Right ventricle myocardium superior (tissue), 1 donor: ENCODE results near the gene TTC36. TPM values are rescaled to one million over a fixed set of nuclear protein-coding genes. Genes with fewer than 3 reads are reported as not detected.
"Not testable (repeated sequence)": the region's sequence is repeated elsewhere in the genome, so short reads cannot be mapped to it uniquely, and the experiment has no call there.

ENCODE experiments used
- ATAC-seq: fragments of 200-7000 bp; cut with Tn5 transposase; one replicate; pipeline ENCODE4 v1.9.1; 2020; ENCODE audit warnings: mild to moderate bottlenecking; ENCODE audit not compliant: poor library complexity
- DNase-seq: peaks from one replicate; pipeline ENCODE4 v3.0.0-alpha.2; 2020
- intact Hi-C: fragments of 100-400 bp; cut with DNase I; formaldehyde crosslinking; loops from one replicate; pipeline ENCODE4 v1.11.2; 2022
- total RNA-seq: library from RNA; stranded (reverse); fragmentation: NEBNext Ultra II Directional; extraction: Animal tissue kit (Norgen Biotek cat#: 25700); gene quantifications from one replicate; pipeline ENCODE4 v1.2.1, GENCODE V29; 2021
- donor health status: DM: no; HTN: yes; CAD: no; lungs with severe emphysema.

TTC36 gene
- total RNA-seq, 1 donor from 2014 or later, result 0.30 TPM

- ATAC-seq, result peak; percentile 90
- DNase-seq, result peak; percentile 88
- intact Hi-C loops, result no loop called here
These were observed 45.0 kb downstream of the TTC36 start, which contains the start of gene ARCN1 for GRCh38 chr11:118572061-118572980. Gene ARCN1 (plus strand): TSS chr11:118572409. CDS start chr11:118572548, 139 bp downstream.

GRCh38 chr11:118572981-118573550 is 45.8 kb downstream of the TTC36 start:
- intact Hi-C loops, result no loop called here
- DNase-seq (no peak), ATAC-seq (peak; percentile 23)

GRCh38 chr11:118574636-118575035 is 47.4 kb downstream of the TTC36 start:
- intact Hi-C loops, result no loop called here
- ATAC-seq (no peak), DNase-seq (no peak)

GRCh38 chr11:118577995-118578394 is 50.7 kb downstream of the TTC36 start:
- intact Hi-C loops, ATAC-seq, DNase-seq: not testable (repeated sequence)

Other genes with a start within 250 kb of the TTC36 start
- gene CD3E, start 222.7 kb upstream of the TTC36 start, total RNA-seq, result 0.38 TPM
- 0.62 TPM for gene CD3D, start 184.8 kb upstream of the TTC36 start, total RNA-seq
- gene CD3G, start 183.1 kb upstream of the TTC36 start, total RNA-seq, result not detected
- gene UBE4A, start 167.9 kb upstream of the TTC36 start, total RNA-seq, result 33.2 TPM
- gene ATP5MG, start 125.9 kb upstream of the TTC36 start, total RNA-seq, result 748 TPM
- gene KMT2A, start 91.0 kb upstream of the TTC36 start, total RNA-seq, result 23.6 TPM
- gene TMEM25, start 3.7 kb downstream of the TTC36 start, total RNA-seq, result 10.6 TPM
- 23.2 TPM for gene IFT46, start 38.5 kb downstream of the TTC36 start, total RNA-seq
- gene ARCN1, start 44.9 kb downstream of the TTC36 start, total RNA-seq, result 80.7 TPM
- 102 TPM for gene PHLDB1, start 80.1 kb downstream of the TTC36 start, total RNA-seq
- not detected for gene TREH, start 152.2 kb downstream of the TTC36 start, total RNA-seq